SJCRH30 (cell line): ENCODE data around the gene TANK. TPM values are rescaled to one million over a fixed set of nuclear protein-coding genes. Genes with fewer than 3 reads are reported as not detected.

Experiments
- DNase-seq, 2 experiments: peaks; one replicate each; pipeline ENCODE4 v3.0.0-alpha.2; 2015 to 2020
- H3K27ac ChIP-seq: fragments of 250-450 bp; sonication (Bioruptor Pico); 2 replicates; pipeline ENCODE4 v1.5.1; 2020; ENCODE audit warnings: mild to moderate bottlenecking, moderate library complexity
- H3K27me3 ChIP-seq: fragments of 250-450 bp; sonication (Bioruptor Pico); 2 replicates; pipeline ENCODE4 v1.5.1; 2020; ENCODE audit warnings: mild to moderate bottlenecking, moderate library complexity
- H3K36me3 ChIP-seq: fragments of 250-450 bp; sonication (Bioruptor Pico); 2 replicates; pipeline ENCODE4 v1.5.1; 2020; ENCODE audit warnings: mild to moderate bottlenecking, moderate library complexity
- H3K4me1 ChIP-seq: fragments of 250-450 bp; sonication (Bioruptor Pico); 2 replicates; pipeline ENCODE4 v1.5.1; 2020; ENCODE audit warnings: mild to moderate bottlenecking, moderate library complexity
- H3K4me3 ChIP-seq: fragments of 250-450 bp; sonication (Bioruptor Pico); 2 replicates; pipeline ENCODE4 v1.5.1; 2020; ENCODE audit warnings: mild to moderate bottlenecking, moderate library complexity
- H3K9me3 ChIP-seq: fragments of 250-450 bp; sonication (Bioruptor Pico); replicated peaks from 2 replicates; pipeline ENCODE4 v1.5.1; 2020; ENCODE audit warnings: mild to moderate bottlenecking, moderate library complexity
- total RNA-seq: library from RNA; depleted of rRNA; stranded (reverse); fragments of >200 nt; shearing (Covaris generic); gene quantifications from 2 replicates; pipeline ENCODE4 v1.2.3, GENCODE V29; 2014

Gene TANK
- total RNA-seq, 1 experiment from 2014 or later, result 45.2 TPM

- Histone ChIP-seq H3K27ac (peak overlapping the region; percentile 33; the same call in 1 of the 2 replicates), H3K4me3 (no peak overlapping the region), H3K9me3 (no peaks in the 10 kb centered on the region), H3K4me1 (peaks cover 20% of the 10 kb centered on the region), H3K36me3 (peaks cover 19% of the 10 kb centered on the region; the same call in 1 of the 2 replicates), H3K27me3 (no peaks in the 10 kb centered on the region)
- peak; percentile 57 to 72 for DNase-seq
These were observed 48.4 kb downstream of the TANK start for GRCh38 chr2:161208527-161209139.

GRCh38 chr2:161209902-161210301, 49.7 kb downstream of the TANK start:
- no peak for DNase-seq
- H3K4me1 ChIP-seq, result peaks cover 20% of the 10 kb centered on the region
- H3K9me3 ChIP-seq, result no peaks in the 10 kb centered on the region
- no peak overlapping the region for H3K27ac ChIP-seq
- no peaks in the 10 kb centered on the region for H3K27me3 ChIP-seq
- no peak overlapping the region for H3K4me3 ChIP-seq
- H3K36me3 ChIP-seq, result peaks cover 9% of the 10 kb centered on the region; the same call in 1 of the 2 replicates

GRCh38 chr2:161217597-161218185, 57.5 kb downstream of the TANK start:
- no peak overlapping the region for H3K4me3 ChIP-seq
- H3K36me3 ChIP-seq, result peaks cover 4% of the 10 kb centered on the region; the same call in 1 of the 2 replicates
- H3K27me3 ChIP-seq, result no peaks in the 10 kb centered on the region
- no peaks in the 10 kb centered on the region for H3K4me1 ChIP-seq
- no peak overlapping the region for H3K27ac ChIP-seq
- DNase-seq, result no peak
- H3K9me3 ChIP-seq, result no peaks in the 10 kb centered on the region

- Histone ChIP-seq H3K4me1 (no peaks in the 10 kb centered on the region), H3K36me3 (peaks cover 4% of the 10 kb centered on the region; the same call in 1 of the 2 replicates), H3K4me3 (no peak overlapping the region), H3K27me3 (no peaks in the 10 kb centered on the region), H3K27ac (no peak overlapping the region), H3K9me3 (no peaks in the 10 kb centered on the region)
- no peak for DNase-seq
These were observed 59.0 kb downstream of the TANK start for GRCh38 chr2:161219211-161219610.

- Histone ChIP-seq H3K27ac (no peak overlapping the region), H3K27me3 (no peaks in the 10 kb centered on the region)
- peak in 1 of 2 experiments; percentile 55 for DNase-seq
These were observed 63.0 kb downstream of the TANK start for GRCh38 chr2:161223139-161223732.

GRCh38 chr2:161228511-161229240, 68.4 kb downstream of the TANK start:
- no peaks in the 10 kb centered on the region for H3K4me1 ChIP-seq
- no peak overlapping the region for H3K27ac ChIP-seq
- DNase-seq, result no peak
- H3K27me3 ChIP-seq, result no peaks in the 10 kb centered on the region
- no peaks in the 10 kb centered on the region for H3K9me3 ChIP-seq
- H3K4me3 ChIP-seq, result no peak overlapping the region
- peaks cover 5% of the 10 kb centered on the region for H3K36me3 ChIP-seq

More at GRCh38 chr2:161223139-161223732, 63.0 kb downstream of the TANK start:
- Histone ChIP-seq H3K4me1 (no peaks in the 10 kb centered on the region), H3K36me3 (peaks cover 7% of the 10 kb centered on the region), H3K4me3 (no peak overlapping the region), H3K9me3 (no peaks in the 10 kb centered on the region)

GRCh38 chr2:161230959-161231358, 70.7 kb downstream of the TANK start:
- no peak overlapping the region for H3K4me3 ChIP-seq
- H3K36me3 ChIP-seq, result peaks cover 2% of the 10 kb centered on the region; the same call in 1 of the 2 replicates
- DNase-seq, result no peak
- H3K27me3 ChIP-seq, result no peaks in the 10 kb centered on the region
- no peaks in the 10 kb centered on the region for H3K4me1 ChIP-seq
- H3K27ac ChIP-seq, result no peak overlapping the region
- H3K9me3 ChIP-seq, result no peaks in the 10 kb centered on the region

- DNase-seq, result no peak
- H3K27ac ChIP-seq, result no peak overlapping the region
- H3K27me3 ChIP-seq, result no peaks in the 10 kb centered on the region
- H3K36me3 ChIP-seq, result peaks cover 2% of the 10 kb centered on the region; the same call in 1 of the 2 replicates
- H3K4me1 ChIP-seq, result no peaks in the 10 kb centered on the region
- no peaks in the 10 kb centered on the region for H3K9me3 ChIP-seq
- no peak overlapping the region for H3K4me3 ChIP-seq
These were observed 72.3 kb downstream of the TANK start for GRCh38 chr2:161232571-161232970.

- Histone ChIP-seq H3K36me3 (no peaks in the 10 kb centered on the region), H3K4me3 (no peak overlapping the region), H3K4me1 (no peaks in the 10 kb centered on the region), H3K9me3 (no peaks in the 10 kb centered on the region), H3K27ac (no peak overlapping the region), H3K27me3 (no peaks in the 10 kb centered on the region)
- DNase-seq, result no peak
These were observed 73.7 kb downstream of the TANK start for GRCh38 chr2:161233858-161234431.

- H3K27me3 ChIP-seq, result no peaks in the 10 kb centered on the region
- H3K27ac ChIP-seq, result no peak overlapping the region
- H3K4me3 ChIP-seq, result no peak overlapping the region
- no peaks in the 10 kb centered on the region for H3K9me3 ChIP-seq
- H3K36me3 ChIP-seq, result no peaks in the 10 kb centered on the region
- no peaks in the 10 kb centered on the region for H3K4me1 ChIP-seq
- DNase-seq, result no peak
These were observed 74.4 kb downstream of the TANK start for GRCh38 chr2:161234627-161235026.

GRCh38 chr2:161237392-161238264, 77.4 kb downstream of the TANK start:
- Histone ChIP-seq H3K4me1 (no peaks in the 10 kb centered on the region), H3K27ac (peak overlapping the region; percentile 79), H3K9me3 (no peaks in the 10 kb centered on the region), H3K27me3 (no peaks in the 10 kb centered on the region), H3K36me3 (no peaks in the 10 kb centered on the region), H3K4me3 (peak overlapping the region; percentile 63)
- DNase-seq, result peak; percentile 77 to 79

GRCh38 chr2:161238265-161238559, 78.0 kb downstream of the TANK start:
- Histone ChIP-seq H3K9me3 (no peaks in the 10 kb centered on the region), H3K36me3 (no peaks in the 10 kb centered on the region), H3K4me1 (peaks cover 3% of the 10 kb centered on the region), H3K27me3 (no peaks in the 10 kb centered on the region), H3K27ac (peak overlapping the region; percentile 79), H3K4me3 (peak overlapping the region; percentile 63)
- no peak for DNase-seq

GRCh38 chr2:161238560-161239325, 78.5 kb downstream of the TANK start:
- H3K4me1 ChIP-seq, result peaks cover 8% of the 10 kb centered on the region
- DNase-seq, result no peak
- peak overlapping the region; percentile 79; the same call in 1 of the 2 replicates for H3K27ac ChIP-seq

More at GRCh38 chr2:161238560-161239325, 78.5 kb downstream of the TANK start:
- Histone ChIP-seq H3K36me3 (no peaks in the 10 kb centered on the region), H3K9me3 (no peaks in the 10 kb centered on the region), H3K4me3 (peak overlapping the region; percentile 63), H3K27me3 (no peaks in the 10 kb centered on the region)
